Activated effector memory CD4-positive, alpha-beta T cell treated with anti-CD3 and anti-CD28 coated beads, Interleukin-2, amount 50 U/mL, for 16 hours (primary cell): ENCODE data around the gene TRIO.

ENCODE experiments used
- DNase-seq: peaks from one replicate; pipeline ENCODE4 v3.0.0-alpha.2; 2020

The TRIO gene

DNA sequence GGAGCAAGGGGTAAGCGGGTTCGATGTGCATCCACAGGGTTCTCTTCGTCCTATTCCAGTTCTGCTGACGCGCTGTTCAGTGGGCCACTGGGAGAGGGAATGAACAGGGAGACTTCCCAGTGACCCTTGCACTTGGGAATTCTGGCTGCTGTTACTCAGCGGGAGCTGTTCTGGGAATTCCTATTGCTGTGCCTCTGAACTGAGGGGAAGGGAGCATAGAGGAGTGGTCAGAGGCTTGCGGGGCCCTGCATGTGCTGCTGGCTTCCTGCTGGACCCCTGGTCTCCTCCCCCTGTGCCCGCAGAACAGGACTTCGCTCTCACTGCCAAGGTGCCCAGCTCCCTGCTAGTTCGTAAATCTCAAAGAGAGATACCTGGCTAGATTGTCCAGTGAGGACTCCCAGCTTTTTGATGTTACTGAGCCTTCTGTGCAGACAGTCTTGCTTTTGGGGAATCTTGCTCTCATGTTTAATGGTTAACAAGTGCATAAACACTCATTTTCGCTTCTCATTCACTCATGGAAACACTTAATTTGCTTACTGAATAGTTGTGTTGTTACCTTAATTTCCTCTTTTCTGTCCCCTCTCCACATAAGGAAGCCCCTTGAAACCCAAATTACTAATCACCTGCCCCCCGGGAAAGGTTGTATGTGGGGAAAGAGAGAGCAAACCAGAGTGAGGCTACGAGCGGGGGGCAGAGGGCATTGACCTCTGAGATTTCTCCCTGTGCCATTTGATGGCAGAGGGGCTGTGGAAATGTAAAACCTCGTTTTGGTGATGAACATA lies 5.9 kb downstream of the TRIO start:
- DNase-seq, result no peak

DNA sequence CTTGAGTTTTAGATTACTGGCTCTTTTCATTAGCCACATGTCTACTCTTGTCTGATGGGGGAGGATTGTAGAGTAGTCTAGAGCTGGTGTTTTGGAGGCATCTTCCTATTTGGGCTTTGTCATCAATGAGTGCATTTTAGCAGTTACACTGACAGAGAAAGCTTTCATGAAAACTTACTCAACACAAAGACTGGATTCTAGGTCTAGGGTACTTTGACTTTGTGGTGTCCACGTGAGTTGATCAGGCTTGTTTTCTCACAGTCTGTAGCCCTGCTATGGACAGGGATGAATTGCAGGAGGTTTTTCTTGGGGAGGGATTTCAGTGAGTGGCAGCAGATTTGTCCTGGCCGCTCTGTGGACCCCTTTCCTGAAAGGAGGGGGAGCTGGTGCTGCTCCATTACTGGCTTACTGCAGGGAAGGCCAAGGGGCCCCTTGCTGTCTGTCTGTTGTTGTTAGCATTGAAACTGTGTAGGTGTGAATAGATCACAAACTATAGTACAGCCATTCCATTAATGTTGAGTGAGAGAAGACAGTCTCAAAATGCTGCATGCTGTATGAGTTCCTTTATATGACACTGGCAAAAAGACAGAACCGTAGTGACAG lies 6.6 kb downstream of the TRIO start:
- no peak for DNase-seq

DNA sequence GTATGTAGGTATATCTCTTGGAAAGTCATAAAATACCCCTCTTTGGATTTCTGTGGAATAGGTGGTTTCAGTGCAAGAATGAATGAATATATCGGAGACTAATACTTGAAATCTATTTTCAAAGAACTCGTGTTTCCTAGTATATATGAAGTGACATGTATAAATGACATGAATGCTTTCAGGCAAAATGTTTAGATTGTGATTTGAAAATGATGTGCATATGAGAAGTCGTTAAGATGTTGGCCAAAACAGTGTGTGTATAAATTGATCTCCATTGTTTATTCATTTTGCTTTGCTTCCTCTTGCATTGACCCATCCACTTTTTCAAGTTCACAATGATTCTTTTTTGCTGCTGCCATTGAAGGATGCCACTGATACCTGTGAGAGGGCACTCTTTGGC lies 8.3 kb downstream of the TRIO start:
- no peak for DNase-seq

DNA sequence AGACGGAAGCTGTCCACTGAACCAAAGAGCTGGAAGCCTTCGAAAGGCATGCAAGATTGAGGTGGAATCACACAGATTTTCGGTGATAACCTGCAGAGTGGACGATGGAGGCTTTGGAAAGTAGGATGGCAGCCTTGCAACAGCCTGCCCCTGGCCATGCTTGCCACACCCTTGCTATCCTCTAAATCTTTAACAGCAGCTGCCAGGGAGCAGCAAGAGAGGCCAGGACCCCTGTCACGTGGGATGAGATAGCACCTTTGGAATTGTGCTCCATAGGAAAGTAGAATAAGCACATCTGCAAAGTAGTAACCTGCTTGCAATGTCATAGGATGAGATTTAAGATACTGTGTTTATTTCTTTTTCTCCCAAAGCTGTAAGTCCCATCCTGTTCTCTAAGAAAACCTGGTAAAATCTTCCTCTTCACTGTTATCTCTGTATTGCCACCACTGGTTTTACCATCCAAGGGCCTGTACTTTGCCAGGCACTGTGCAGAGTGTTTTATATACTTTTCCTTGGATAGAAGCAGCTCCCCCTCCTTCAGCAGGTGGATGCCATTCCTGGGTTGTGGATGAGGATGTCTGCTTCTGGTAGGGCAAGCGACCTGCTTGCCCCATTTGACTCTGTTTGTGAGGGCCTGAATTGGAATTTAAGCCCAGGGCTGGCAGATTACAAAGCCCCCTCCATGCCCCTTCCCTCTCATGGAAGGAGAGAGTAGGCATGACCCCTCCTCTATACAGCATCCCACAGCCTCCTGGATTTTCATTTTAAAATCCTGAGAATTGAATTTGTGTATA lies 10.1 kb downstream of the TRIO start:
- no peak for DNase-seq

DNA sequence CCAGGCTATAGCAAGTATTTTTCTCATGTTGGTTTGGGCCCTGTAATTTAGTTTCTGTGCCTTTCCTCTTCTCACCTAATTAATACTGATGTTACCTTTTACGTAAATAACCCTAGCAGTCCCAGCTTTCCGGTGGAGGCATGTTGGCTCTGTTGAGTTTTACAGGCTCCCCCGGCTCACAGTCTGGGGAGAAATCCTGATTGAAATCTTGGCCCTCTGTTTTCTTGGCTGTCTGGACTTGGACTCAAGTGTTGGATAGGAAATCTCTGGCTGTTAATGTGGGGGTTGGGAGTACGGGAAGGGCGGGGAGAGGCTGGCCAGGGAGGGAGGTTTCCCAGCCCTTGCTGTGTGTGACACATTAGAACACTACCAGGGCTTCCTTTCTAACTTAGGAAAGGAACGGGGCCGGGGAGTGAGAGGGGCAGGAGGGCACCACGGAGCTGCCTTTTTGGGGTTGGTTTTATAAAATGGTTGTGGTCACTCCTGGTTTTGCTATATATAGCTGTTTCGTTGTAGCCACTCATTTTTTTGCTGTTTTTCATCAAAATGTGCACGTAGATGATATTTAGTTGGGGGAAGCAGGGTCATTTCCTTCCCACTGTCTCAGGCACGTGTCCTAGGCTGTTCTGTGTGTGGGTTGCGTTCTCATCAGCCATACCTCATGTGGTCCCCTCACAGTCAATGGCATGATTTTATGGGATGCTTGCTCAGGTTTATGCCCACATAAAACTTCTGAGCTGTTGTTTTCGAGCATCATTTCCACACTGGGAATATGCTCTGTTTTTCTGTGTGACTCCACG lies 11.0 kb downstream of the TRIO start:
- DNase-seq, result no peak

DNA sequence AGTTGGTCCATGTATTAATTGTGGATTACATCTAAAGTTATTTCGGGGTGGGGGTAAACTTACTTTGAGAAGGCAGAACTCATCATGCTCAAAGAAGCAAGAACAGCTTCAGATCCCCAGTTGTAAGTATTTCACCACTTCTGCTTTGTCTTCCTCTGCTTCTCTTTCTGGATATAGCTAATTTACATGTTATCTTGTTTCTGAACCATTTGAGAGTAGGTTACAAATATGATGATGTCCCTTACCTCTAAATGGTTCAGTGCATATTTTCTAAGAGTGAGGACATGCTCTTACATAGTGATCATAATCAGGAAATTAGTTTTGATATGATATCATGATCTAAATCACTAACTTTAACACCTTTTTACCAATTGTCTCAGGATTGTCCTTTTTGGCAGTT lies 11.9 kb downstream of the TRIO start:
- DNase-seq, result no peak

DNA sequence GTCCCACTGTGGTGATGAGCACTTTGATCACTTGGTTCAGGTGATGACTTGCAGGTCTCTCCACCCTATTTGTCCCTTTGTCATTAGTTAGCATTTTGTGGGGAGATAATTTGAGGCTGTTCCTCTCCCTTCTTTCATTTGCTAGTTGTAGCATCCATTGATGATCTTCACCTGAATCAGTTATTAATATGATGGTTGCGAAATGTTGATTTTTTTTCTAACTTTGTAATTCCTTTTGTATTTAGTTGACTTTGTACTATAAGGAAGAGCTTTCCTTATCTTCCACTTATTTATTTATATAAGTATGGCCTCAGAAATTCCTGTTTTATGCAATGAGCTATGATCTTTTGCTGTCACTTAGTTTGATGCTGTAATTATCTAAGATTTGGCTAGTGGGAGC lies 12.6 kb downstream of the TRIO start:
- no peak for DNase-seq

DNA sequence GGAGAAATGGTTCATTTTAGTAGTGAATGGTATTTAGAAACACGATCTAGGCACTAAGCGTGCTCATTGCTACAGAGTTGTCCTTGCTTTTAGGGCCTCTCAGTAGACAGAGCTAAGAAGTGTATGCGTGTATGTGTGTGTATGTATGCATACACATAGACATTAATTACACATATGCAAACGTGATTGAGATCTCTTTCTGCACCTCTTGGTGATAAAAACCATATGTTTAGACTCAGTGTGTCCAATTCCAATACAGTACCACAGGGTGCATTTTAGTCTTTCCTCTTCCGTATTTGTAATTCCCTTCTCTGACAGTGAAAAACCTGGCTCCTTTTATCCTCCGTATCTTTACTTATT lies 13.1 kb downstream of the TRIO start:
- DNase-seq, result no peak

DNA sequence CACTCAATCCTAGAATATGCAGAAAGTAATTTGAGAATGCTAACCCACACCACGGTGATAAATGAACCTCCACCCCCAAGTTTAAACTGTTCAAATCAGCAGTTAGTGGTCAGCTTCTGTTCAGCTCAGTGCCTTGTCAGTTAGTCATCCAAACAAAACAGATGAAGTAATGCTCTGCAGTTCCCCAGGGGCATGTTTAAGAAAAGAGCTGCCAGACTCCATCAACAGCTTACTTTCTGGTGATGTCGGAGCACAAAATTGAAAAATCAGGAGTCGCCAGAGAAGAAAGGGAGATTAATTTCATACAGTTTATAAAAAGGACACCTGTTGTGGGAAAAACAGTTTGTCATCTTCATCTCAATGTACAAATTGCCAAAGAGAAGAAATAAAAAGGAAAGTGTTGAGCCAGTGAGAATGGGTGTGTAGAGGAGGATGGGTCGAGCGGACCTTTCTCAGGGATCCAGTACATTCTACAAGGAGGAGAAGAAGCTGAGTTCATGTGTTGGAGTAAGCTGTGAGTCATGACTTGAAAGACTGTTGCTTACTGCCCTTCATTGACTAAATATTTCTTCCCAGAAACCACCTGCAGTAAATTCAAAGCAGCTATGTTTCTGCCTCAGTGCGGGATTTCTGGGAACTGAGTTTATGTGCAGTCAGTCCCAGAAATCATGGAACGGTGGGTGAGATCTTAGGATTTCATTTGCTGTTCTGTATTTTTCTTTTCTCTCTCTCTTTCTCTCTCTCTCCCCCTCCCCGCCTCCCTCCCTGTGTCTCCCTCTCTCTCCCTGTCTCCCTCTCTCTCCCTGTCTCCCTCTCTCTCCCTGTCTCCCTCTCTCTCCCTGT lies 13.7 kb downstream of the TRIO start:
- no peak for DNase-seq

DNA sequence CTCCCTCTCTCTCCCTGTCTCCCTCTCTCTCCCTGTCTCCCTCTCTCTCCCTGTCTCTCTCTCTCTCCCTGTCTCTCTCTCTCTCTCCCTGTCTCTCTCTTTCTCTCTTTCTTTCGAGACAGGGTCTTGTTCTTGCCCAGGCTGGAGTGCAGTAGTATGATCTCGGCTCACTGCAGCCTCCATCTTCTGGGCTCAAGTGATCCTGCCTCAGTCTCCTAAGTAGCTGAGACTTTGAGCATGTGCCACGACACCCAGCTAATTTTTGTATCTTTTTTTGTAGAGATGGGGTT lies 14.3 kb downstream of the TRIO start:
- no peak for DNase-seq

DNA sequence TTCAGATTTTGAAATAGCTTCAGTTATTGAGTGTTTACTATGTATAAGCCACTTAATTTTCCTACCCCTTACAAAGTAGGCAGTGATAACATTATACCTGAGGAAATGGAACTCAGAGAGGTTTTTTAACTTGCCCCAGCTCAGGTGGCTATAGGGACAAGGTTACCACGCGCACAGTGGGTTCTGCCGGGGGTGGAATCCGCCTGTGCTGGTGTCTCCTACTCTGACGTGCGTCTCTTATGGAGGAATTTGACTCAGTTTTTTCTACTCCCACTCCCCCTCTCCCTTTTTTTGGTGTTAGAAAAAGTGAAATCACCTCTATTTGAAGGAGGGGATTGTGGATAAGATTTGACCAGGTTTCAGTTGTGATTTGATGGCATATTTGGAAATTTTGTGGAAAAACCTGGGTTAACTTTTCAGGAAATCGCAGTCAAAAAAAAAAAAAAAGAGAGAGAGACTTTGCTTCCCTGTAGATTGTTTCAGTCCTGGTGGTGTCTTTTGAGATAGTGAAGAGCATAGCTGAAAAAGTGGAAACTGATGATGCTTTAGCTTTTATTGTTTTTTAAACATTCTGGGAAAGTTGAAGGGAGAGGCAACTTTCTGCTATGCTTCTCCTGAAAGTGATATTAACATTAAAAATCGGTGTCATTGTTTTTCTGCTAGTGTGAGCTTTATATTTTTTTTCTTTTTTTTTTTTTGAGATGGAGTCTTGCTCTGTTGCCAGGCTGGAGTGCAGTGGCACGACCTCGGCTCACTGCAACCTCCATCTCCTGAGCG lies 15.9 kb downstream of the TRIO start:
- DNase-seq, result no peak

DNA sequence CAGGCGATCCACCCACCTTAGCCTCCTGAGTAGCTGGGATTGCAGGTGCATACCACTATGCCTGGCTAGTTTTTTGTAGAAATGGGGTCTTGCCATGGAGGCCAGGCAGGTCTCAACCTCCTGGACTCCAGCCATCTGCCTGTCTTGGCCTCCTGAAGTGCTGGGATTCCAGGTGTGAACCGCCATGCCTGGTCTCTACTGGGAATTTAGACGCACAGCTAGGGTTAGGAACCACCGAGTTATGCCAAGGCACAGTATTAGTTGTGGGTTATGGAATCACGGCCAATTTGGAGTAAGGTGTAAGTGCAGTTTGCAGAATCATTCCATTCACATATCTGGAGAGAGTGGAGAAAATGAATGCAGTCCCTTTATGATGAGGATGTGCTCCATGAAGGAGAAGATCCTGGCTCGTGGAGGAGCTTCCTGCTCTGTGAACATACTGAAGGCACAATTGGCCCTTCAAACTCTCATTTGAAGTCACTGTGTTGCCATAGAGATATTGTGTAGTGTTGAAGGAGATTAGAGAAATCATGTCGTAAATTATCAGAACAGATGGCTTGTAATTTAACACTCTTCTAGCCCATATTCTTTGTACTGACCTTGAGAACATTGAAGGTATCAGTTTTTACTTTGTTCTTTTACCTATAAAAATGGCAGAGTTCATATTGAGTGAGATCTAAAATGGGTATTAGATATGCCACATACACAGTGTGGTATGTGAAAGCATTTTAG lies 18.8 kb downstream of the TRIO start:
- DNase-seq, result no peak

DNA sequence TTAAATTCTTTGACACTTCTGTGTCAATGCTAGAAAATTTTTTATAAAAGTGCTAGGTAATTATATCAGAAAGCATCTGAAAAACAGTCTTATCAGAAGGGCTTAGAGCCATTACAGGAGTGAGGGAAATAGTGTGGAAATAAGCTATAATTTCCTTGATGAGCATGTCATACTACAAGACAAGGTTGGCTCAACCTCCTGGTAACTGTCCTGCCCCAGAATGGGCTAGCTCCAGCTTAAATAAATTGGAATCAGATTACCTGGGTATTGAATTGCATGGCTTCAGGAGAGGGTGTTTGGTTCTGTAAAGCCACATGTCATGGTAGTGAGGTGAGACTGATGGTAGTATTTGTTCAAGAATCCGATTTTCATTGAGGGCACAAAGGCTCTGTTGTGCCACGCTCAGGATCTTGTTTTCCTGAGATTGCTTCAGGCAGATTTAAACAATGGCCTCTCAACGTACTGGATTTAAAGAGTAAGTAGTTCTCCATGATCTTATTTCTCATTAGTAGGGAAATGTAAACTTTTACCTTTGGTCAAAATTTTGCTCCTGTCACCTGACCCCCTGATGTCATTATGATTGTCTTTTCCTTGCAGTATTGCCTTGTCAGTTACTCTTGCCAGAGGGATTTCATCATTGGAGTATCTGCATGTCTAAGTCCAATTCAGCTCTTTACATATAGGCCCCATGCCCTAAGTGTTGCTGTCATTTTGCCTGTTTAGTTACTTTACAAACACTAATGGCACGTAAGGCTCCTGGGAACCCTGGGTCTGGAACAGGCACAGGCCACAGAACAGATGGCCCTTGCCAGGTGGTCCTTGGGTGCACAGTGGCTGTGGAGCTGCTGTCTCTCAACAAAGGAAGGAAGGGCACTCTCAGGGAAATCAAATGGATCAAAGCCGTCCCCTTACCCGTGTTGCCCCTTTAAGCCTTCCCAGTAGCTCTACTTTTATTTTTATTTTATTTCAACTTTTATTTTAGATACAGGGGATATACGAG lies 21.3 kb downstream of the TRIO start:
- no peak for DNase-seq

DNA sequence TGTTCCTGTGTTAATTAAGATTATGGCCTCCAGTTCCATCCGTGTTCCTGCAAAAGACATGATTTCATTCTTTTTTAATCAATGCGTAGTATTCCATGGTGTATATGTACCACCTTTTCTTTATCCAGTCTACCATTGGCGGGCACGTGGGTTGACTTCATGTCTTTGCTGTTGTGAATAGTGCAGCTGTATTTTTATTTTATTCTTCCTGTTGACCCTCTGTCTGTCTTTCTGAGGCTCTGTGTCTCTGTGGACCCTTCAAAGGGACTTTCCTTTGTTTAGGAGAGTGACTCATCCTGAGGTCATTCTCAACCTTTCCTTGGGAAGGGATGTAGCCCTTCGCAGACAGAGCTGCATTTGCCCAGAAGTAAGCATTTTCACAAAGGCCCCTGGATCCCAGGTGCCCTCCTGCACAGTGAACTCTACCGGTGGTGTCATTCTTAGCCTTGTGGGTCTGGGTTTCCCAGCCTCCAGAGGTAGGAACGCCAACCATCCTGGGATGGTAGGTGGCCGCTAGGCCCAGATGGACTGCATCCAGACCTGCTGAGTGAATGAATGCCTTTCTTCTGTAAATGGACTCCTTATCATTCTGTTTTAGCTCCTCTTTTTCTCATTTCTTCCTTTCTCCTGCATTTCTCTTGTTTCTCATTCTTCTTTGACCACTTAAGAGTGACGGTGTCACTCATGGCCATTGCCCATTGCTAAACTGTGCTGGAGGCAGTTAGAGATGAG lies 22.4 kb downstream of the TRIO start:
- DNase-seq, result no peak

DNA sequence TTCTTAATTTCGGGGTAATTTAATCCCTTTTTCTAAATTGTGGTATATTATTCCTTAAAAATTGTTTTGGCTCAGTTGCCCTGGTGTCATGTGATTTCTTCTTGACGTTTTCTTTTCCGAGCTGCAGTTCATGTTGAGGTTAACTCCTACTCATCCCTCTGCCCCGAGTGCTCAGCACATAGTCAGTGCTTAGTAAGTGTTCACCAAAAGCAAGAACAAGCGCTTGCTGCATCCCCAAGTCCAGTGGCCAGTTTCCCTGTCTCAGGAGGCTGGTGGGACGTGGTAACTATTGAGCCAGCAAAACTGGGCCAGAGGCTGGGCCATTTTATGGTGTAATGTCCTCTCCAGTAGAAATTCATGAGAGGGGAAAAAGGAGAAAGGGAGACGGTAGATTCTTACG lies 23.3 kb downstream of the TRIO start:
- no peak for DNase-seq

DNA sequence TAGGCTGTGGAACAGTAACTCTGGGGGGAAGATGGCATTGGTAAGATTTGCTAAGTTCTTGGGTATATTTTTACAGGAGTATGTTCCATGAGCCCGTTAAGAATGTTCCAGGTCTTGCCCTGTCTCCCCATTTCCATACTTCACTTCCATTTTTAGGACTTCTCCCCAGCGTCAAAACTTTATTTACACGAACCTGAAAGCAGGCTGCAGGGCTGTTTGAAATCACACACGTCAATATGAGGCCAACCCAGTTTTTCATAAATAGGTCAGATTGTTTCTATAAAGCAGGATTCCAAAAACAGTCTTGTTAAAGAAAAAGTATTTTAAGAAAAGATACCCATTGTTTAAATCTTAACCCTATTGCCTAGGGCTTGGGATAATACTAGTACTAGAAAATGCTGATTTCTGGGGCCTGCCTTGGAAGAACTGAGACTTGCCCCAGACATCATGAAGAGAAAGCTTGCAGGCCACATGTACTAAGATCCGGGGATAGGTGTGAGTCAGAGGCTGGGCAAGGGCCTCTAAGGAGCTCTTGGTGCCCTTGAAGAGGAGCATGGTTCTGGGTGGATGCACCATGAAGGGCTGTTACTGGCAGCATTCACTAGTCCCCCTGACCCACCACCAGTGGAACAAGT lies 24.2 kb downstream of the TRIO start:
- no peak for DNase-seq

DNA sequence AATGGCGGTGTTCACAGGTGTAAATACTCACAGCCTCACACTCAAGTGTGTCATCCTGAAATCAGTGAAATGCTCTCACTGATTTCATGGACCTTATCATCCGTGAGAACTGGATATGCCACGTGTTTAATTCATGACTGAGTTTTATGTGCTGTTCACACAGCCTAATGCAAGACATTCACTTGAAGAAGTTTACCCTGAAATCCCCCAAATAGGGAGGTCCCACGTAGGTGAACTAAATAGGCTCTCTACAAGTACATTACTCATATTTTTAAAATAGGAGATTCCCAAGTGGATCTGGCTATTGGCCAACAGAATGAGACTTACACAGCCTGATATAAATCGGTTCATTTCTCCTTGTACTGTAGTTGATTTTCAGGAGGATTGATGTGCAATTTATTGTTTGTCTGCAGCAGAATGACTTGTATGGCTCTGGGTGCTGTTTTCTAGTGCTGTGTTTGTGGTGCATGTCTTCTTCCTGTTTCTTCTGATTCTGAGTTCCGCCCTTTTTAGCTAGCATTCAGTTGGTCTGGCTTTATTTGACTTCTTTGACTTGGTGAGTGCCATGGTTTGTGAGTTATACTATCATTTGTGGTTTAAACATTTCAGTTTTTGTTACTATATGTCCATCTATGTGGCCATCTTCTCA lies 25.1 kb downstream of the TRIO start:
- DNase-seq, result no peak

DNA sequence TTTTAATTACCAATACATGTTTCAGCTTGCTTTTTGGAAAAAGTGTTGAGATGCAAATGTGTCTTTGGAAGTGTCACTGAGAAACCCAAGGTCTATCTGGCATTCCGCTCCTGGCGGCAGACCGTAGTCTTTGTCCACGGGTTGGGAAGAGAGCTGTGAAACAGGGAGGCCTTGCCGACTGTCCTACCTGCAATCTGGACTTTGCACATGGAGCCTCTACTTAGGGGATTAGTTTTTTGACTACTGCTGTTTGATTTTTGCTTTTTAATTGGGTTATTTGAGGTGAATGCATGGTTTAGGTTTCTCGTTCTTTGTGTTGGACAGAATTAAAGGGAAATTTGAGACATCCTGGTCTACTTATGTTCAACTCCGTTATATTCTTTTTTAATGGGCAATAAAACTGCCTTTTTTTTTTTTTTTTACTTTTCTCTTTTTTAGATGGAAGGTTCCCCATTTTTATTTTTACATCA lies 25.7 kb downstream of the TRIO start:
- no peak for DNase-seq
